HL-60 (cell line): ENCODE results near the gene UNKL.

Source experiments
- DNase-seq, 2 experiments: peaks; one replicate each; pipeline ENCODE4 v3.0.0-alpha.2; 2010 to 2020; ENCODE audit warnings: low read depth in 1 of 2, low spot score in 1 of 2
- H3K27ac ChIP-seq: fragments of 250-450 bp; sonication (Bioruptor Pico); replicated peaks from 2 replicates; pipeline ENCODE4 v1.5.1; 2020; ENCODE audit warnings: mild to moderate bottlenecking, moderate library complexity
- H3K27me3 ChIP-seq: fragments of 250-450 bp; sonication (Bioruptor Pico); 2 replicates; pipeline ENCODE4 v1.5.1; 2021; ENCODE audit warnings: mild to moderate bottlenecking, moderate library complexity; ENCODE audit not compliant: insufficient read depth, poor library complexity, severe bottlenecking
- H3K4me3 ChIP-seq: replicated peaks from 2 replicates; pipeline ENCODE4 v1.5.1; 2011; ENCODE audit warnings: mild to moderate bottlenecking, control low read depth, low read length; ENCODE audit not compliant: insufficient read depth
- CTCF ChIP-seq: IDR thresholded peaks from one replicate; pipeline ENCODE4 v1.5.1; 2011; ENCODE audit warnings: low read length, control low read depth, inconsistent platforms; ENCODE audit not compliant: insufficient read depth
- GABPA ChIP-seq: IDR thresholded peaks from 2 replicates; pipeline ENCODE4 v1.6.1; 2012; ENCODE audit warnings: low read depth
- POLR2AphosphoS5 ChIP-seq: IDR thresholded peaks from 2 replicates; pipeline ENCODE4 v1.6.1; 2012; ENCODE audit warnings: low read depth
- SPI1 ChIP-seq: IDR thresholded peaks from 2 replicates; pipeline ENCODE4 v1.6.1; 2012; ENCODE audit warnings: low read depth, mild to moderate bottlenecking, borderline replicate concordance
- TF ChIP-seq, protein P1 (sequence below): IDR thresholded peaks from 2 replicates; pipeline ENCODE4 v1.6.1; 2012; ENCODE audit warnings: low read depth; ENCODE audit not compliant: insufficient replicate concordance

UNKL gene

DNA sequence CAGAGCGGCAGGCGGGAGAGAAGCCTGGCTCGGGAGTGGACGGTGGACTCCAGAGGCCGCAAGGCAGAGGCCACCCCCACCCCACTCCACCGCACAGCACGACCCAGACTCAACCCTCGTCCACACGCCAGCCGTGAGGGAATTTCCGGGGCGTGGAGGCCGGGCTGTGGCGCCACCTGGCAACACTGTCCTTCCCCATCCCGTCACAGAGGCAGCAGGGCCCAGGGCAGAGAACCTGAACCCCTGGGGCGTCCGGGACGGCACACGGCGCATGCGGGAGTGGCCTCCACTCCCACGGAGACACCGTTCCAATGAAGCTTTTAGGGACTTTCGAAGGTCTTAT lies 39.2 kb downstream of the UNKL start:
- no peak for DNase-seq
- Histone ChIP-seq H3K27ac (no peak overlapping the region), H3K27me3 (no peaks in the 10 kb centered on the region), H3K4me3 (no peak overlapping the region)
- TF ChIP-seq, protein P1, sequence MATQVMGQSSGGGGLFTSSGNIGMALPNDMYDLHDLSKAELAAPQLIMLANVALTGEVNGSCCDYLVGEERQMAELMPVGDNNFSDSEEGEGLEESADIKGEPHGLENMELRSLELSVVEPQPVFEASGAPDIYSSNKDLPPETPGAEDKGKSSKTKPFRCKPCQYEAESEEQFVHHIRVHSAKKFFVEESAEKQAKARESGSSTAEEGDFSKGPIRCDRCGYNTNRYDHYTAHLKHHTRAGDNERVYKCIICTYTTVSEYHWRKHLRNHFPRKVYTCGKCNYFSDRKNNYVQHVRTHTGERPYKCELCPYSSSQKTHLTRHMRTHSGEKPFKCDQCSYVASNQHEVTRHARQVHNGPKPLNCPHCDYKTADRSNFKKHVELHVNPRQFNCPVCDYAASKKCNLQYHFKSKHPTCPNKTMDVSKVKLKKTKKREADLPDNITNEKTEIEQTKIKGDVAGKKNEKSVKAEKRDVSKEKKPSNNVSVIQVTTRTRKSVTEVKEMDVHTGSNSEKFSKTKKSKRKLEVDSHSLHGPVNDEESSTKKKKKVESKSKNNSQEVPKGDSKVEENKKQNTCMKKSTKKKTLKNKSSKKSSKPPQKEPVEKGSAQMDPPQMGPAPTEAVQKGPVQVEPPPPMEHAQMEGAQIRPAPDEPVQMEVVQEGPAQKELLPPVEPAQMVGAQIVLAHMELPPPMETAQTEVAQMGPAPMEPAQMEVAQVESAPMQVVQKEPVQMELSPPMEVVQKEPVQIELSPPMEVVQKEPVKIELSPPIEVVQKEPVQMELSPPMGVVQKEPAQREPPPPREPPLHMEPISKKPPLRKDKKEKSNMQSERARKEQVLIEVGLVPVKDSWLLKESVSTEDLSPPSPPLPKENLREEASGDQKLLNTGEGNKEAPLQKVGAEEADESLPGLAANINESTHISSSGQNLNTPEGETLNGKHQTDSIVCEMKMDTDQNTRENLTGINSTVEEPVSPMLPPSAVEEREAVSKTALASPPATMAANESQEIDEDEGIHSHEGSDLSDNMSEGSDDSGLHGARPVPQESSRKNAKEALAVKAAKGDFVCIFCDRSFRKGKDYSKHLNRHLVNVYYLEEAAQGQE: no peak
- no peak for TF ChIP-seq GABPA
- no peak for TF ChIP-seq POLR2AphosphoS5
- no peak for TF ChIP-seq SPI1
- no peak for TF ChIP-seq CTCF

DNA sequence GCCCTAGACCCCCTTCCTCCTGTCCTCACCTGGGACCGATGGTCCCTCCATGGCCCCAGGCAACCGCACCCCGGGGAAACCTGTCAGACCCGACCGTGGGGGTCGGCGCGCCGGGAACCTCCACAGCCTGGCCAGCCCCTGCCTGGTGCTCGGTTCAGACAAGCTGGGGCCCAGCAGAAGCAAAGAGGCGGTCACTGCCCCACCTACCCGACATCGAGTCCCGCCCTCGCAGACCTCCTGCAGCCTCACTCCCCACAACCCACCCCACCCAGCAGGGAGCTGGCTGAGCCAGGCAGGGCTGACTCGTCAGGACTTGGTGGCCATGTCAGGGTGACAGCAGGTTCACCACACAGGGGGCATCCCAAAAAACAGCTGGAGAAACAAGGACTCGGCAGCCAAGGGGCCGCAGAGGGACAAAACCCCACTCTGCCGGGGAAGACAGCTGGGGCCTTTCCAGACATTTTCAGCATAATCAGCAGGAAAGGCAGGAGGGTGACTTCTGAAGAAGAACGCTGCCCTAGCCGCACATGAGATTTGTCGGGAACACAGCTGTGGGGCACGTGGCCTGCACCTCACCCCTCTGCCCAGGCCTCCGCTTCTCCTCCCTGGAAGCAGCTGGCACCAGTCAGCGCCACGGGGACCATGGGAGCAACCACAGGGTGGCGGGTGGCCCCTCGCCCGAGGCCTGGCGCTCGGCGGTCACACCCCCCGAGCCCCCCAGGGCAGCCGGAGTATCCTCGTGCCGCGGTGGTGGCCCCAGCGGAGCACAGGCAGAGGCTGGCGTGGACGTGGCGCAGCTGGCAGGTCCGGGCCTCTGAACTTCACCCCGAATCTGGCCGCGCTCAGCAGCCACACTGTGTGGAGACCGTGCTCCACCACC lies 39.8 kb downstream of the UNKL start:
- no peak overlapping the region for H3K27ac ChIP-seq
- no peak overlapping the region for H3K4me3 ChIP-seq
- no peak for TF ChIP-seq POLR2AphosphoS5
- DNase-seq: no peak
- H3K27me3 ChIP-seq: no peaks in the 10 kb centered on the region

- Histone ChIP-seq H3K27me3 (no peaks in the 10 kb centered on the region), H3K27ac (no peak overlapping the region), H3K4me3 (no peak overlapping the region)
- no peak for TF ChIP-seq POLR2AphosphoS5
- no peak for TF ChIP-seq CTCF
- TF ChIP-seq SPI1: no peak
- TF ChIP-seq, protein P1: no peak
- TF ChIP-seq GABPA: no peak
- no peak for DNase-seq
Measured at GRCh38 chr16:1372292-1372950, 42.1 kb downstream of the UNKL start.

GRCh38 chr16:1371054-1371978 lies 43.2 kb downstream of the UNKL start:
- H3K27me3 ChIP-seq: no peaks in the 10 kb centered on the region
- no peak for DNase-seq
- H3K4me3 ChIP-seq: no peak overlapping the region
- TF ChIP-seq SPI1: no peak
- H3K27ac ChIP-seq: no peak overlapping the region
